Aorta (tissue), 5 donors: ENCODE measurements around the gene NFX1. TPM values are rescaled to one million over a fixed set of nuclear protein-coding genes. Genes with fewer than 3 reads are reported as not detected.

Source experiments
- ATAC-seq: fragments of 200-7000 bp; cut with Tn5 transposase; one replicate; pipeline ENCODE4 v1.9.1; 2022; ENCODE audit warnings: moderate library complexity; ENCODE audit not compliant: low FRiP score
- DNase-seq, 2 donors: peaks; one replicate each; pipeline ENCODE4 v3.0.0-alpha.2; 2020
- H3K27ac ChIP-seq, 2 donors: one replicate each; pipeline ENCODE4 v1.5.1; 2013; ENCODE audit warnings: low read length in 2 of 2, mild to moderate bottlenecking in 2 of 2, moderate library complexity in 2 of 2, control low read depth in 1 of 2, inconsistent platforms in 1 of 2, low read depth in 1 of 2
- H3K27me3 ChIP-seq, 2 donors: one replicate each; pipeline ENCODE4 v1.6.1; 2013; ENCODE audit warnings: control low read depth in 1 of 2, low read length in 1 of 2, mild to moderate bottlenecking in 1 of 2, moderate library complexity in 1 of 2; ENCODE audit not compliant: insufficient read depth in 2 of 2, control insufficient read depth in 1 of 2
- H3K36me3 ChIP-seq, 2 donors: one replicate each; pipeline ENCODE4 v1.6.1; 2013; ENCODE audit warnings: control low read depth in 1 of 2, low read length in 1 of 2, mild to moderate bottlenecking in 1 of 2; ENCODE audit not compliant: insufficient read depth in 2 of 2, control insufficient read depth in 1 of 2
- H3K4me1 ChIP-seq, 2 donors: one replicate each; pipeline ENCODE4 v1.6.1; 2013; ENCODE audit warnings: low read length in 2 of 2, control low read depth in 1 of 2, mild to moderate bottlenecking in 1 of 2, moderate library complexity in 1 of 2; ENCODE audit not compliant: insufficient read depth in 2 of 2, control insufficient read depth in 1 of 2
- H3K4me3 ChIP-seq, 2 donors: one replicate each; pipeline ENCODE4 v1.5.1; 2013; ENCODE audit warnings: low read length in 2 of 2, control low read depth in 1 of 2, mild to moderate bottlenecking in 1 of 2
- H3K9me3 ChIP-seq: one replicate; pipeline ENCODE4 v1.6.1; 2013; ENCODE audit warnings: mild to moderate bottlenecking, low read length; ENCODE audit not compliant: control insufficient read depth
- WGBS, 2 donors: extraction: QIAGEN DNeasy Blood & Tissue Kit; methylation state at CpG; one replicate each; pipeline ENCODE4 v1.1.7; 2013; 5-methylcytosine and 5-hydroxymethylcytosine counted together
- intact Hi-C, 2 donors: fragments of 100-400 bp; cut with DNase I; formaldehyde crosslinking; loops; one replicate each; pipeline versions ENCODE4 v1.14.2 to v1.15.0; 2022
- polyA plus RNA-seq, 2 donors: library from polyadenylated mRNA; stranded (reverse); fragments of 200-250 nt; gene quantifications; one replicate each; pipeline ENCODE4 v1.2.3, GENCODE V29; 2013
- total RNA-seq, 2 donors: library from RNA; stranded (reverse); fragmentation: NEBNext Ultra II Directional; extraction: Animal tissue kit (Norgen Biotek cat#: 25700); gene quantifications; one replicate each; pipeline ENCODE4 v1.2.1, GENCODE V29; 2021
- donor health status: healthy with polysubstance abuse.
- donor health status: Bipolar disorder and iron deficiency.
- donor health status: DM: no; HTN: no; CAD: no.
- donor health status: DM: no; HTN: no; CAD: no.
- donor health status: DM: yes; HTN: yes; CAD: no.

Gene NFX1
- total and polyA plus RNA-seq, 4 donors = 21.4 to 38.3 (median 29.7) TPM

- H3K27me3 ChIP-seq = no peaks in the 10 kb centered on the region
- H3K4me1 ChIP-seq = no peaks in the 10 kb centered on the region
- H3K27ac ChIP-seq = no peak overlapping the region
- no peak overlapping the region for H3K4me3 ChIP-seq
- H3K36me3 ChIP-seq = no peaks in the 10 kb centered on the region
- peak; percentile 79 to 92 for DNase-seq
- intact Hi-C loops = loop anchor here (1.0 to 2.0 kb wide), 2 partner anchors 40 to 41 kb away; no protein-coding TSS in a partner anchor
- WGBS, 2 donors = 17 to 18% methylated on average over 9 of the region's 9 CpGs
- no peaks in the 10 kb centered on the region for H3K9me3 ChIP-seq
- peak; percentile 76 for ATAC-seq
Measured at GRCh38 chr9:33415501-33416038, 125.3 kb downstream of the NFX1 start.

- ATAC-seq (no peak), DNase-seq (no peak)
- Histone ChIP-seq H3K9me3 (no peaks in the 10 kb centered on the region), H3K4me3 (no peak overlapping the region), H3K27me3 (no peaks in the 10 kb centered on the region), H3K36me3 (no peaks in the 10 kb centered on the region), H3K27ac (no peak overlapping the region), H3K4me1 (no peaks in the 10 kb centered on the region)
- 71 to 77% methylated on average over 5 of the region's 5 CpGs for WGBS, 2 donors
- intact Hi-C loops = no loop called here
Measured at GRCh38 chr9:33416996-33417395, 126.7 kb downstream of the NFX1 start.

GRCh38 chr9:33418090-33418489, 127.8 kb downstream of the NFX1 start:
- no peak for ATAC-seq

GRCh38 chr9:33419708-33420303, 129.5 kb downstream of the NFX1 start:
- Histone ChIP-seq H3K27ac (no peak overlapping the region), H3K4me3 (no peak overlapping the region), H3K4me1 (no peaks in the 10 kb centered on the region), H3K36me3 (no peaks in the 10 kb centered on the region), H3K27me3 (no peaks in the 10 kb centered on the region), H3K9me3 (no peaks in the 10 kb centered on the region)
- 74 to 80% methylated on average over 10 of the region's 10 CpGs for WGBS, 2 donors
- DNase-seq (no peak), ATAC-seq (no peak)
- intact Hi-C loops = no loop called here

More at GRCh38 chr9:33418090-33418489, 127.8 kb downstream of the NFX1 start:
- Histone ChIP-seq H3K4me3 (no peak overlapping the region), H3K36me3 (no peaks in the 10 kb centered on the region), H3K27ac (no peak overlapping the region), H3K27me3 (no peaks in the 10 kb centered on the region), H3K9me3 (no peaks in the 10 kb centered on the region), H3K4me1 (no peaks in the 10 kb centered on the region)
- DNase-seq = no peak
- WGBS, 2 donors = 91 to 92% methylated on average over 8 of the region's 8 CpGs
- intact Hi-C loops = no loop called here

Other genes starting within 250 kb of the NFX1 start
- 10 to 100 TPM; 15.8 to 18.7 TPM for gene SMU1, start 213.8 kb upstream of the NFX1 start, total RNA-seq
- 1 to 10 TPM; 8.3 to 8.5 TPM for gene SMU1, start 213.8 kb upstream of the NFX1 start, polyA plus RNA-seq
- 10 to 100 TPM; 74.5 to 95.6 TPM for gene B4GALT1, start 123.2 kb upstream of the NFX1 start, total RNA-seq
- gene B4GALT1, start 123.2 kb upstream of the NFX1 start, polyA plus RNA-seq = 10 to 100 TPM; 15.2 to 36.0 TPM
- not detected for gene SPINK4, start 50.3 kb upstream of the NFX1 start, total RNA-seq
- 100 to 1,000 TPM in 1 of 2 donors, not detected in 1; 129 TPM for gene SPINK4, start 50.3 kb upstream of the NFX1 start, polyA plus RNA-seq
- gene BAG1, start 25.8 kb upstream of the NFX1 start, total RNA-seq = 10 to 100 TPM; 60.4 to 82.0 TPM
- gene BAG1, start 25.8 kb upstream of the NFX1 start, polyA plus RNA-seq = 100 to 1,000 TPM; 104 to 190 TPM
- gene CHMP5, start 25.5 kb upstream of the NFX1 start, total RNA-seq = 10 to 100 TPM; 53.1 to 59.0 TPM
- 100 to 1,000 TPM in 1 of 2 donors, 10 to 100 TPM in 1; 71.1 to 141 TPM for gene CHMP5, start 25.5 kb upstream of the NFX1 start, polyA plus RNA-seq
- gene AQP7, start 112.1 kb downstream of the NFX1 start, total RNA-seq = 1 to 10 TPM; 2.7 to 9.1 TPM
- gene AQP7, start 112.1 kb downstream of the NFX1 start, polyA plus RNA-seq = 10 to 100 TPM in 1 of 2 donors, 1 to 10 TPM in 1; 1.4 to 12.0 TPM
- 1 to 10 TPM; 2.8 to 6.0 TPM for gene AQP3, start 157.1 kb downstream of the NFX1 start, total RNA-seq
- gene AQP3, start 157.1 kb downstream of the NFX1 start, polyA plus RNA-seq = 1 to 10 TPM; 2.8 to 9.3 TPM
- gene NOL6, start 183.4 kb downstream of the NFX1 start, total RNA-seq = 10 to 100 TPM; 20.2 to 24.3 TPM
- gene NOL6, start 183.4 kb downstream of the NFX1 start, polyA plus RNA-seq = 10 to 100 TPM in 1 of 2 donors, 1 to 10 TPM in 1; 5.9 to 26.5 TPM
- gene ANKRD18B, start 233.7 kb downstream of the NFX1 start, total RNA-seq = not detected
- not detected for gene ANKRD18B, start 233.7 kb downstream of the NFX1 start, polyA plus RNA-seq